CD4-positive, alpha-beta T cell treated with Interleukin-4 for 4 hours (primary cell): ENCODE results near the gene ANXA6.

ENCODE experiments used
- DNase-seq: peaks from one replicate; pipeline ENCODE4 v3.0.0-alpha.2; 2020

ANXA6 gene

DNA sequence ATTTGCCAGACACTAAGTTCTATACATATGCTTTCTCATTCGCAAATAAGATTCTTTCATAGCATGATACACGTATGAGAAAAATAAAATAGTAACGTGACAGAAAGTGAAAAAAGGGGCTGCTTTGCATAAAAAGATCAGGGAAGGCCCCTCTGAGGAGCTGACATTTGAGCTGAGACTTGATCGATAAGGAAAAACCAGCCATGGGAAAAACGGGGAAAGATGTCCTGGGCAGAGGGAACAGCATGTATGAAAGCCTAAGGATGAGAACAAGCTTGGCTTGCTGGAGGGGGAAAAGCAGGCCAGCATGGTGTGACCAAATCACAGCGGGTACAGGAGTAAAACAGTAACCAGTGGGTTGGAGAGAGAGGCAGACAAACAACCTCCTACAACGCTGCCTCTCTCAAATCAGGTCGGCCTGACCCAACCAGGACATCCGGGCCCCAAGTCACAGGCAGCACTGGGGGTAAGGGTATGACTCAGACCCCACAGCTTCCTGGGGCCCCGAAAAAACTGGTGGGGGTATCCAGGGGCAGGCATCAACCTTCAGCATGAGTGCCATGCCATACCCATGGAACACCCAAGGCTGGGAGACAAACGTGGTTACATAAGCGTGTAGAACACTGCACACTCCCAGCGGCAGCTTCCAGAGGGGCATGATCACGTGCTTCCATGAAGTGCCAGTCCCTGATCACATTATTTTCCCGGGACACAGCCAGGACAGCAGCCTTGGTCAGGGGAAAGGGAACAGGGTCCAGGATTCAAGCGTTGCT is 78.9 kb downstream of the ANXA6 start:
- peak; percentile 82 for DNase-seq

DNA sequence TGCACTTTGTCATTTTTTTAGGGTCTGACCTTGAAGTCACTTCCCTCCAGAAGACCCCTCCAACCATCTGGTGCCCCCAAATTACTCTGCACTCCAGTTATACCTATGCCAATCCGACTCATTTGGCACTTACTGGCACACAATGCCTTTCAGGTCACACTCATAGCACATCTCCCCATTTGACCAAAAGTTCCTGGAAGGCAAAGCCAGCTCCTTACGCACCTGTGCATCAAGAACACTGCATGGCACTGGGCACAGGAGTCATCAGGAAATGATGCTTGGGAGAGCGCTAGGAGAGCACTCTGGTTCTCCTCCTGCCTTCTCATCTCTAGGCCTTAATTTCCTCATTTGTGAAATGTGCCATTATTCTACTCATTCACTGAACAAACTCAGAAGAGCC is 79.6 kb downstream of the ANXA6 start:
- DNase-seq: no peak

DNA sequence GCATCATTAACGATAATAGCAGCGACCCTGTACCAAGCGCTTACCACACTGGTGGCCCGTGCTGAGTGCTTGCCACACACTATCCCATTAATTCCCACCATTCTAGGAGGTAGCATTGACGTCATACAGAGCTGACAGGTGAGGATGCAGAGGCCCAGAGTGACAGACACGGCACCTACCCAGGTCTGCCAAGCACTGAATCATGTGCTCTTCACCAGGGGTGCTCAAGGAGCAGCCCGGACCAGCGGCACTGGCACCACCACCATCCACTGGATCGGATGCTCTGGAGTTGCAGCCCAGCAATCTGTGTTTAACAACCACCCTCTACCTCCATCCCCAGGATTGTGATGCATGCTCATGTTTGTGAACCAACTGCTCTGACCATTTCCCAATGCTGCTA is 80.2 kb downstream of the ANXA6 start:
- no peak for DNase-seq

DNA sequence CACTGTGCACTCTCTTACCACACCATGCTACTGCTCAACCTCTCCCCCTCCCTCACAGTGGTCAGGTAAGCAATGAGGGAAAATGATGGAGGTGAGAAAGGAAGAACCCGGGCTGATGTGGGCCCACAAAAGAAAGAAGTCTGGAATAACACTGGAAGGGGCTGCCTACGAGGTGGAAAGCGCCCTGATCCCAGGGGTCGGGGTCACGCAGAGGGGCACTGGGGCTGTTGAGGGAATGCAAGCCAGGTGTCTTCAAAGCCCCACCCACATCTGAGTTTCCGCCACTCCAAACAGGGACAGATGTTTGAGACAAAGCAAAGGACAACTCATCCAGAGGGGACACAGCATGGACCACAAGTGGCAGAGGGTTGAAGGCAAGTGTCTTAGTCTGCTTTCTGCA is 81.0 kb downstream of the ANXA6 start:
- DNase-seq: no peak

DNA sequence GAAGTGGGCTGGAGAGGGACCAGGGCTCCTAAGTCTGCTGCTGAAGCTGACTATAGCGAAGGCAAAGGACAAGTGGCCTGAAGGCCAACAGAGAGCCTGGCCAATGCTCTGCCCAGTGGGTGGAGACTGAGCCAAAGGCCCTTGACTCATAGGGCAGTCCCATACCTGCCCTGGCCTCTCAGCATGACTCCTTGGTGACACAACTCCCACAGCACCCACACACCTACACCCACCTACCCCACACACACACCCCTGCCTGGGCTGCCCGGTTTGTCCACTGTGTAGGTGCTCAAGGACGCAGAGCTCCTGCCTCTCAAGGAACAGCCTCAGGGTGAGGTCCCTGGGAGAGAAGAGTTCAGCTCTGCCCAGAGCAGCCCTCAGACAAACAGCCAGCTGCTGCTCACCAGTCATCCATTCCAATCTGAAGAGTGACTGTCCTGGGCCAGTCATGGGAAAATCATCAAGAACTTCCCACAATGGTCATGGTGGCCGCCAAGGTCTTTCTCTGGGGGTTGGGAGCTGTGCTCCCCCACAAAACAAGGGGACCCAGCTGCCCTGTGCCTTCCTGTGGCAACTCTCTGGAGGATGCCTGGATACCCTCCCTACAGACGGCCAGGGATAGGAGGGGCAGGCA is 81.8 kb downstream of the ANXA6 start:
- DNase-seq: no peak

DNA sequence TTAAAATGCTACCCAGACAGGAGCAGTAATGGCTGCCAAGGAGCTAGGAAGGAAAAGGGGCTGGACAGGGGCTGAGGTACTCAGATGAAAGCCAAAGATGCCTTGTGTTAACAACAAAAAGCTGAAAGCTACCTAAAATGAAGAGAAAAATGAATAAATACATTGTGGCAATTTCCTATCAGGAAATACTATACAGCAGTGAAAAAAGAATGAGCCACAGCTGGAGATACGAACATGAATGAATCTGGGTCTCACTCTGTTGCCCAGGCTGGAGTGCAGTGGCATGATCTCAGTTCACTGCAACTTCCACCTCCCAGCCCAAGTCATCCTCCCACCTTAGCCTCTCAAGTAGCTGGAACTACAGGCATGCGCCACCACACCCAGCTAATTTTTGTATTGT is 83.0 kb downstream of the ANXA6 start:
- no peak for DNase-seq

DNA sequence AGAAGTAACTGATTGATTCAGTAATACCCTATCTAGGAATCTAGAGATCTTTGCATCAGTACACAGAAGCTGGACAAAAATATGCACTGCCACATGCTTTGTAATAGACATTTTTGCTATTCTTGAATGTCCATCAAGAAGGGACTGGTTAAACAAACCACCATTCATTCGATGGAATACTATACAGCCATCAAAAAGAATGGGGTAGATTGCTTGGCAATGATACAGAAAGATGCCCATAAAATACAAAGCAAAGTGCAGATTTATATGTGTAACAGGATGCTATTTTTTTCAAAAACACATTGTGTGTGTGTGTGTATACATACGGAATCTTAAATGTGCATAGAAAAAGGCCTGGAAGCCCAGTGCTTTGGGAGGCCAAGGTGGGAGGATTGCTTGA is 84.3 kb downstream of the ANXA6 start:
- DNase-seq: no peak

DNA sequence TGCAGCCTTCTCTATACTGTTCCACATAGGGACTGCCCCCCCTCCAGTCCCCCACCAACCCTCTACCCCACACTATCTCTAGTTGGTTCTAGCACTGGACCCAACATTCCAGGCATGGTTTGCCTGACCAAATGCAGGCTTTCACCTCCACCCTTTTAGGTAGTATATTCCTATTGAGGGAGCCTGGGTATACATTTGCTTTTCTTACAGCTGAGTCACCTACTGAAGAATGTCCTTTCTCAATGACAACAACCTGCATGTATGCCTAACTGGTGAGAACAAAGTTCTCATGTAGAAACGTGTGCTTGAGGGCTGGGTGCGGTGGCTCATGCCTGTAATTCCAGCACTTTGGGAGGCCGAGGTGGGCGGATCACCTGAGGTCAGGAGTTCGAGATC is 85.0 kb downstream of the ANXA6 start:
- DNase-seq: no peak

DNA sequence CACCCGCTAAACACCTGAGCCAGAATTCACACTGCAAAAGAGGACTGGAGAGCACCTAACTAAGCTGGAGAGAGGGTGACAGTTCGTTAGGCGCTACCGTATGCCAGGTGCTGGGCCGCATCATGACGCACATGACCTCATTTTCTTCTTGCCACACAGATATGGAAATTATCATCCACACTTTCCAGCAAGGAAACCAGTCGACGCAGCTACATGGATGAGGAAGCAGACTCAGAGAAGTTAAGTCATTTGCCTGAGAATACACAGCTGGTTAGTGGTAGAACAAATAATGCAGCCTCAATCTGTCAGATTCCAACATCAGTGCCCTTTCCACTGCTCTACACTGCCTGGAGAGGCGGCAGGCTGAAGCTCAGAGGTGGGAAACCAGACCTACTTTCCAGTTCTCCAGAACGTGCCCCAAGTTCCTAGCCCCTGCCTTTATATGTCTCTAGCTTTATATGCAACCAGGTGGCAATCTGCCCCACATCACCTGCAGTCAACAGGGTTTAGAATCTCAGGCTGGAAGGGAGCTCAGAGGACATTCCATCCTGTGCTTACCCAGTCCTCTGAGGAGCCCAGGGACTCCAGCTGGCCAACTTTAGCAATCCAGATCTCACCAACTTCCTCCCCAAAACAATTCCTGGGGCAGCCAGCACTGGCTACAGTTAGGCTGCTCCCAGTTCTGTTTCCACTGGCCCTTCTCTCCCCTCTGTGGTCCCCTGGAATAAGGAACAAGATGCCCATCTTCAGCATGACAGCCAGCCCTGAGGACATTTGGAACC is 85.5 kb downstream of the ANXA6 start:
- no peak for DNase-seq

DNA sequence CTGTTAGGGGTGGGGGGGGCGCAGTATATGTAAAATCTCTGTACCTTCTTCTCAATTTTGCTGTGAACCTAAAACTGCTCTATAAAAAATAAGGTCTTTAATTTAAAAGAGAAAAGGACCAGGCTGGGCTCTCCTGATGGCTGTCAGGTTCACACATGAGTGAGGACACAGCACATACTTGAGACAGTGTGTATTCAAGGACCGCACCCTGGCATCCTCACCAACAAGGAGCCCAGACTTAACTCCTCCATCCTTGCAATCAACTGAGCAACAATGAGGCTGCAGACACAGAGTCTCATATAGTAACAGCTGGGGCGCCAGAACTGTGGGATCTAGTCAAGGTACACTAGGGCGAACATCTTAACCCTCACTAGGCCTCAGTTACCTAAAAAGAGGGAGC is 86.6 kb downstream of the ANXA6 start:
- DNase-seq: no peak

DNA sequence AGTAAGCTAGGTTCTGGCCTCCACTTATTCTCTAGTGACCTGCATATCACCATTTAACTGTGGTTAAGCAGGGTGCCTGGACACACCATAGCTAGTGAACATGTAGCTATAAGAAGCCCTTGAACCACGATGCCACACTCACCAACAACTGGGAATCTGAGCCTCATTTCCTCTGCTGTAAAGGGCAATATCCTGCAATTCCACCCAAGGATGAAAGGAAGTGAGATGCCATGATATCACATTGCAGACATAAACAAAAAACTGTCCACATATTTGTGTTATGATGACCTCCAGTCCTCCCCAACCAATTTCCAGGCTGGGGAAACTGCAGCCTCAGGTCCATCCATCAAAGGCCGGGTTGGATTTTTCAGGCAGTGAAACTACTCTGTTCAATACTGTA is 87.1 kb downstream of the ANXA6 start:
- DNase-seq: no peak

DNA sequence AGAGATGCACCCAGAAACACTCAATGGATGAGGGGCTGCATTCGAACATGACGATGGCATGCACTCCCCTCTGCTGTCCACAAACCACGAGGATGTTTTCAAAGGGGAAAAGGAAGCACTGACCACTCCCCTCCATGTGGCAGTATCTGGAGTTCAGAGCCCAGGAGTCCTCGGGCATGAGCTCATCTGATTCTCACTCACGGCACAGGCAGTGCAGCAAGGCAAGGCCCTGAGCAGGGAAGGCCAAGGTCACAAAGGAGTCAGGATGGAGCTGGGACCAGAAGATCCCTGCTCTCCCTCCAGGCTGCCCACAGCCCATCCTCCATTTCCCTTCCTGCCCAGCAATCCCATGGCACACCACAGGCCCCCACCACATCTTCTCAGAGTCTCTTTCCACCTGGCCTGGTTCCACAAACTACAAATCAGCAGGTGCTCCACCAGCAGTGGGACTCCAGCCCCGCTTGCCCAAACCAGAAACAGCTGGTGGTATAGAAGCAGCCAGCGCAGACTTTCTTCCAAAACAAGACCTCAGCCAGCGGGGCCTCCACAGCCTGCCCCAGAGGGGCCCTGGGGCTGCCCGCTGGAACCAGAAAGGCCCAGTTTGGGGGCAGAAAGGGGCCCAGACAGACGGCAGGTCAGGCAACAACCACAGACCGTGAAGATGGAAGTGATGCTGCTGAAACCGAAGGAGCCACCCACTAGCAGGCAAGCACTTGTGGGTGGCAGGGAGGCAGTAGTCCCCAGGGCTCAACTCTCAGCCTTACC is 89.0 kb downstream of the ANXA6 start:
- no peak for DNase-seq

DNA sequence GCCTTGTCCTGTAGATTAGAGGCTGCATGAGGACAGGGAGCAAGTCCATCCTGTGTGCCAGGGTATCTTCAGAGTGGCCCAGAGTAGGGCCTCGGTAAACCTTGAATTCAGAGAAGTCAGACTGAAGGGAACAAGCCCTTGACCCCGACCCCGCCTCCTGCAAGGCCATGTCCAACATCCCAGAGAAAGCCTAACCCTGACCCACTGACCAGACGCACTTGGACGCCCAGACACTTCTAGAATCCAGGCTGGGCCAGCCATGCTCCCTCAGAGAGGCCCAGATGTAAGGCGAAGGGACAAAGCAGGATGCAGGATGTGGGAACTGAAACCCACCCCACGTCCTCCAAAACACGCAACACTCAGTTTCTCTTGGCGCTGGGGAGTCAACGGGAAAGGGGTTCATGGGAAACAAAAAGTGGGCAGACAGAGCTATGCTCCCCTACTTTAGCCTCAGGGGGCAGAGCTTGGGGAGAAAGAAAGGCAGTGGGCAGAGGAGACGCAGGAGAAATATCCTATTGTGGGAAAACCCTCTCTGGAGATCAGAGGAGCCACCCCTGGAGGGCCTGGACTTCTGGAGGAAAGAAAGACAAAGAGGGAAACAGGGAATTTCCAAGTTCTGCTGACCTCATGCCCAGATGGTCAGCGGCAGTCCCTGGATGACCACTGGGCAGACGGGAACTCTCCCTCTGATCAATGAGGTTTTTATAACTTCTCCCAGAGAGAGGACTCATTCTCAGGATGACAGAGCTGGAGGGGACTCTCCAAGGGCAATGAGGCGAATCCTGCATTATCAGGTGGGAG is 89.7 kb downstream of the ANXA6 start:
- no peak for DNase-seq

DNA sequence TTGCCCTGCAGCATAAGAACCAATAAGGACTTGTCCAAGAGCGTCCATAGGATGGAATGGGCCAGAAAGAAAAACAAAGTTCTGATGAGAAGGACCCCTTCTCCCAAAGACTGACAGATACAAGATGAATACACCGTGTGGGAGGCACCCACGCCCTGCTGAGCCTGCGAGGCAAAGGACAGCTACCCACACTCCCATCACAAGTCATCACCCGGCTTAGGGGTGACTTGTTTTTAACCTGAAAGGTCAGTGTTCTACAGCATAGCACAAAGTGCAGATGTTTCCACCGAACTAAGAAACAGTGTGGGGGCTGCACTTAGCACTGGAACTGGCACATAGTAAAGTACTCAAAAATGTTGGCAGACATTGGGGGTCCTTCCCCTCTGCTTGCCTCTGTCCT is 90.7 kb downstream of the ANXA6 start:
- no peak for DNase-seq

DNA sequence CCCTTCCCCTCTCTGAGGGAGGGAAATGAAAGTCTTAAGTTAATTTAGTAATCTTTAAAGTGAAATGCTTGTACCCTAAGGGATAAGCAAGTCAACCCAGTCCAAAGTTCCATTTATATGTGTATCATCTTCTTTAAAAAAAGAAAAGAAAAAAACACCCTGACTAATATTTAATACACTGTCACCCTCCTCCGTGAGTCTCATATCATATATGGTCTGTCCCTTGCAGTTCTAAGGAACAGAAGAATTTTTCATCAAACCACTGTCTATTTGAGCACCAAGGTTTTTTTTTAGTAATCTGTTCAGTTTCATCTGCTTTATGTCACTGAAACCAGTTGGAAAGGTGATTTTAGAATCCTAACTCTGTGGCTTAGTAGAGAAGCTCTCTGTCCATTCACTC is 92.0 kb downstream of the ANXA6 start:
- no peak for DNase-seq

DNA sequence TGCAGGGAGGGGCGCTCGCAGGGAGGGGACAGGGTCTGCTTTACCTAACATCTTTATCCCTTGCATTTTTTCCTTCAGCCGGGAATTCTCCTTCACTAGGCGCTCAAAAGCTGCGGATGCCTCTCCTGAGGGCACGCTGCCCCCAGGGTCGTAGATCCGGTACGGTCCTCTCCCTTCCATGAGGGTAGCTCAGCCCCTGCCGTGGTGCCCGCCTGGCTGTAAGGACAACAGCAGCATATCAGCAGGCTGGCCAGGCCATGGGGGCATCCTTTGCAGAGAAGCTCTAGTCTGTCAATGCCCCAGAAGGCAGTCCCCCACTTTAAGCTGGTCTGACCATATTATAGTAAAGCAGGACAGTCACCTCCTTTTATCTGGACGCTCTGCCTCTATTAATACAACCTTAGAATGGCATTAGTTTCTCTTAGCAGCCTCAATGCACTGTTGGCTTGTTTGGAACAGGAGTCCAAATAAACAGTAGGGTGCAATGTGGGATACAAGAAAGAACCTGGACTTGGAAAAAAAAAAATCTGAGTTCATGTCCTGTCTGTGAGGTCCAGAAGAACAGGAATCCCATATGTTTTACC is 92.6 kb downstream of the ANXA6 start:
- no peak for DNase-seq

DNA sequence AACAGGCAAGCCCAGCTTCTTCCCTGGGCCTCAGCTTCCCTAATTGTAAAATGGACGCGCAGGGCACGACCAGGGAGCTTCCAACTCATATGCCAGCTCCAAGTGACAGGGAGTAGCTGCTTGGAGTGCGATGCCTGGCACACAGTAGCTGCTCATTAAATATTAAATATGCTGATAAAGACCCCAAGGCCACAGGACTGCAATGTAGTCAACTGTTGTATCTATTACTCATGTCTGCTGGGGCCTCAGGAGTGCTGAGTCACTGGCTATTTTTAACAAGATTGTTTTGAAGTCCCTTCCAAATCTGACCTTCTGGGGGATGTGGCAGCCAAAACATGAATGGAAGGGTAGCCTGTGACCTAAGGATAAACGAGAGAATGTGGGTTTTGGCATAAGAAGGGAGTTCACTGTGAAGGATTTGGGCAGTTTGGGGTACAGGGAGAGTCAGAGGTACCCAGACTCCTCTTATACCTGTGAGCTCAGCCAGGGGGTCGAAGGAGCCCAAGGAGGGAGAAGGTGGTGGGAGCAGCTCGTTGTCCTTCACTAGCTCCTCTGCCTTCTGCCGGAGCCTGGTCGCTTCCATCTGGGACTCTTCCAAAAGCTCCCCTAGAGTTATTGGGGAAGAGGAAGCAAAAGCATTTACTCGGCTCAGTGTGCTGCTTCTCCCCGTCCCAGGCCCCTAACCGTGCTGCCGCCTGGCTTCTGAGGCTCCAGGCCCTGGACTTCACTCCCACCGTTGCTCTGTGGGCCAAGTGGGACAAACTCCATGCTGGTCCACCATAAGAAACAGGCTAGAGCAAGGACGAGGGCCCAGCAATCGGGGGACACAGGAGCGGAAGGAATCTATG is 94.2 kb downstream of the ANXA6 start:
- DNase-seq: no peak

DNA sequence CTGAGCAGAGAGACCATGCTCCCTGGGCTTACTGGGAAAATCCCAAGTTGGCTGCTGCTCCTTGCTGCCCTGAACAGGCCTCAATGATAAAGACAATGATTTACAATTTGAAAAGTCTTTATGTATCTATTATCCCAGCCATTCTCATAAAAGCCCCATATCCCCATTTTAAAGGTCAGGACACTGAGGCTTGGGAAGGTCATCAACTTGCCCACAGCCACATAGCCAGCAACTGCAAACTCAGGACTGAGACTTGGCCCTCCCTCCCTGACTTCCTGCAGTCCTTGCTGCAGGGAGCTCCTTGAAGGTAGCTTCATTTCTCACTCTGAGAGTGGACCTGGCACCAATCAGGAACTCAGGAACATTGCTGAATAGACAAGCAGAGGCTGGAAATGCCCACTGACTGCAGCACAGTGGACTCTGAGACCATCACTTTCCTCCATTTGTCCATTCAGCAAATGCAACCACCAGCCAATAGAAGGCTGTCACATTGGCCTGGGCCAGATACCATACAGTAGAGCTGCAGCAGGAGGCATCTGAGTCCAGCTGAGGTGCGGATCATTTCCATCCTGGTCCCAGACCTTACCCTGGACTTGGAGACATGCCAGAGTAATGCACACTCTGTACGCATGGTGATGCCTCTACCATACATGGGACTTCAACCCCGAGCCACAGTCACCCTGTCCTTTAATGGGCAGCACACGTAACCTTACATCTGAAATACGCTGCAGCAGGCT is 95.0 kb downstream of the ANXA6 start:
- DNase-seq: no peak

DNA sequence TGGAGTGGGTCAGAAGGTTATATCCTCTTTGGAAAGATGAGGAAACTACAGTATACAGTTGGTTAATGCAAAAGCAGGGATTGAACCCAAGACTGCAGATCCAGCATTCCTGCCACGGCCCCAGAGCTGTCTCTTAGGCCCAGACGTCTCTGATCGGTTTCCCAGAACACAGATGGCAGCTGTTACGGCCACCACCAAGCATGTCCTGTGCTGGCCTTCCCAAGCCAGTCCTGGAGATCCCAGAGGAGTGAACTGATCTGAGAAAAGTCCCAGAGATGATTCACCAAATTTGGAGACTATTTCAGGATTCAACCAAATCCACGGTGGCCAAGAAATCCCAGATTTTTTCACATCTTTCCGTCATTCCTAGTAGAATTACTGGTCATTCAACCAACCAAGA is 96.8 kb downstream of the ANXA6 start:
- no peak for DNase-seq

DNA sequence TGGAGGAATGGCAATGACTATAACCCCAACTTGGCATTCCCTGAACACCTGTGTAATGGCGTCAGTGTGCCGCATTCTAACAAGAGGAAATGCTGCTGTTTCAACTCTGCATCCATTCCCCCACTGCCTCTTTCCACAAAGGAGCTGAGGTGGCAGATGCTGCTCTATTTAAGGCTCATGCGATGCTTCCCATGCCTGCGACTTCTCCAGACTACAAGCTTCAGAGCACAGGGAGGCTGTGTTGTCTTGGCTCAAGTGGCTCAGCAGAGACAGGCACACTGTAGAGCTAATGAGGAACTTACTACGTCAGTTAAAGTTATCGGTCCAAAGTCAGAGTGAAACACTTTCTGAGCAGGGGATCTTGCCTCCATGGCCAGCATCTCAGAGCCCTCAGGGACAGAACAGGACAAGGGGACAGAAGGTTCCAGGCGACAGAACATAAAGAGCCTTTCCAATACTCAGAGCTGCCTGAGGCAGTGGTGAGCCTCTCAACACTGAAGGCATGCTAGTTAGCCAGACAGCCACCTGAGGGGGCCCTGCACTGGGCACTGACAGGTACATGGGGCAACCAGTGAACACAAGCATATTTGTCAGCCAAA is 98.6 kb downstream of the ANXA6 start:
- no peak for DNase-seq
